IPS-18a (cell line): ENCODE measurements around the gene LRWD1.
A peak's percentile ranks its signal among the peaks of the same experiment; 100 is the strongest.

Experiments used
- H3K27ac ChIP-seq: one replicate; pipeline ENCODE4 v1.5.1; 2013; ENCODE audit warnings: low read length
- H3K27me3 ChIP-seq: one replicate; pipeline ENCODE4 v1.6.1; 2013; ENCODE audit warnings: mild to moderate bottlenecking, low read length; ENCODE audit not compliant: control insufficient read depth, insufficient read depth
- H3K36me3 ChIP-seq: one replicate; pipeline ENCODE4 v1.6.1; 2013; ENCODE audit warnings: low read depth, low read length; ENCODE audit not compliant: control insufficient read depth
- H3K4me1 ChIP-seq: one replicate; pipeline ENCODE4 v1.6.1; 2013; ENCODE audit warnings: low read depth, low read length; ENCODE audit not compliant: control insufficient read depth
- H3K4me3 ChIP-seq: one replicate; pipeline ENCODE4 v1.5.1; 2013; ENCODE audit warnings: low read length
- H3K9ac ChIP-seq: one replicate; pipeline ENCODE4 v1.6.1; 2013; ENCODE audit warnings: mild to moderate bottlenecking, low read length, moderate library complexity
- H3K9me3 ChIP-seq: one replicate; pipeline ENCODE4 v1.6.1; 2013; ENCODE audit warnings: low read depth, low read length; ENCODE audit not compliant: control insufficient read depth

LRWD1 gene

DNA sequence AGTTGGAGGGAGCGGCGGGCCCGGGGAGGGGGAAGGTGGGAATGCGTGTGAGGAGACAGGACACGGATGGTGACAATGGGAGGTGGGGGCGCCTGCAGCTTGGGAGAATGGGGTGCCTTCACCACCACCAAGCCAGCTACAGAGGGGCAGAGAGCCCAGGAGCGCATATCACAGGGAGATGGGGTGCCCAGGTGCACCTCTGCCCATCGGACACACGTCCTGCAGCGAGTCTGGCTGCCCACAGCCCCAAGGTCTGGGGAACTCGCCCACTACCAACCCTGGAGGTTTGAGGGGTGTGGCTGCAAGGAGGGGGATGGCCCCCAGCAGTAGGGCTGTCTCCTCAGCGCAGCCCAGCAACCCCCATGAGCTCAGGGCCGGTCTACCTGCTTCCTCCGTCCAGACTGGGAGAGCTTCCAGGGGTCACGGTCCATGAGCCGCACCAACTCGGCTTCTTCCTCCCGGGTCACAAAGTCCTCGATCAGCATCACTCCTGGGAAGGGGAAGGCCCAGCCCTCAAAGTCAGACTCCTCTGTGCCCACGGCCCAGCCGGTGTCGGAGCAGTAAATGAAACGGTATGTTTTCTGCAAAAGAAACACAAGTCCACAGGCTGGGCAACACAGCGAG lies 5.5 kb upstream of the LRWD1 start:
- no peak overlapping the region for H3K9ac ChIP-seq
- no peak overlapping the region for H3K27ac ChIP-seq
- H3K27me3 ChIP-seq, result no peaks in the 10 kb centered on the region
- H3K36me3 ChIP-seq, result peaks cover 17% of the 10 kb centered on the region
- H3K9me3 ChIP-seq, result no peaks in the 10 kb centered on the region
- no peaks in the 10 kb centered on the region for H3K4me1 ChIP-seq
- H3K4me3 ChIP-seq, result no peak overlapping the region

- Histone ChIP-seq H3K27me3 (no peaks in the 10 kb centered on the region), H3K4me1 (no peaks in the 10 kb centered on the region), H3K4me3 (no peak overlapping the region), H3K27ac (no peak overlapping the region), H3K9me3 (no peaks in the 10 kb centered on the region), H3K9ac (no peak overlapping the region), H3K36me3 (peaks cover 17% of the 10 kb centered on the region)
Measured at GRCh38 chr7:102460467-102460866, 4.3 kb upstream of the LRWD1 start.

GRCh38 chr7:102463841-102464576 lies 775 bp upstream of the LRWD1 start:
- peak overlapping the region; percentile 99 for H3K4me3 ChIP-seq
- no peaks in the 10 kb centered on the region for H3K4me1 ChIP-seq
- peak overlapping the region; percentile 91 for H3K9ac ChIP-seq
- peaks cover 3% of the 10 kb centered on the region for H3K36me3 ChIP-seq
- H3K9me3 ChIP-seq, result no peaks in the 10 kb centered on the region
- H3K27ac ChIP-seq, result peak overlapping the region; percentile 57
- no peaks in the 10 kb centered on the region for H3K27me3 ChIP-seq

GRCh38 chr7:102466097-102466496 lies 1.3 kb downstream of the LRWD1 start:
- Histone ChIP-seq H3K27me3 (no peaks in the 10 kb centered on the region), H3K4me3 (peak overlapping the region; percentile 99), H3K27ac (no peak overlapping the region), H3K36me3 (no peaks in the 10 kb centered on the region), H3K9ac (no peak overlapping the region), H3K4me1 (no peaks in the 10 kb centered on the region), H3K9me3 (no peaks in the 10 kb centered on the region)

DNA sequence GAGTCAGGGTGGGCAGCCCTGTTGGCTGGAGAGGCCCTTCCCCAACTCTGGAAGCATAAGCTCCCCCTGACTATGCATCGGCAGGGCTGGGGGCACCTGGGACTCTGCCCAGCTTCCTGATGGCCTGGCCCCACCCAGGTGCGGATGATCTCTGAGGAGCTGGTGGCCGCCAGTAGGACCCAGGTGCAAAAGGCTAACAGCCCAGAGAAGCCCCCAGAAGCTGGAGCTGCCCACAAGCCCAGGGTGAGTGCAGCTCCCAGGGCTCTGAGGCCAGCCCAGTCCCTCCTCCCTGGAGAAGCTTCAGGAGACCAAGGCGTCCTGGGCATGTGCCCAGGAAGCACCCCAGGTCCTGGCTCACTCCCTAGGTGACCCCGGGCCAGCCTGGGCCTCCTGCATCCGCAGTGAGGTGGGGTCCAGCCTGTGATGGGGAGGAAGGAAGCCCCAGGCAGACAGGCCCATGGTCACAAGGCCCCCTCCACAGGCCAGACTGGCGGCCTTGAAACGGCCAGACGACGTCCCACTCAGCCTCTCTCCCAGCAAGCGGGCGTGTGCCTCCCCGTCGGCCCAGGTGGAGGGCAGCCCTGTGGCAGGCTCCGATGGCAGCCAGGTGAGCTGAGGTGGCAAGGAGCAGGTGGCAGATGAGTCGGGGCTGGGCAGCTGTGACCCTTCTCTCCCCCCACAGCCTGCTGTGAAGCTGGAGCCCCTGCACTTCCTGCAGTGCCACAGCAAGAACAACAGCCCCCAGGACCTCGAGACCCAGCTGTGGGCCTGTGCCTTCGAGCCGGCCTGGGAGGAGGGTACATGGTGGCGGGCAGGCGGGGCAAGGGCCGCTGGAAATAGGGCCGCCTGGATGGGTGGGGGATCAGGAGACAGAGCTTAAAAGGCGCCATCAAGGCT lies 3.0 kb downstream of the LRWD1 start:
- H3K27ac ChIP-seq, result no peak overlapping the region
- H3K36me3 ChIP-seq, result peaks cover 10% of the 10 kb centered on the region
- H3K9me3 ChIP-seq, result no peaks in the 10 kb centered on the region
- no peaks in the 10 kb centered on the region for H3K27me3 ChIP-seq
- H3K9ac ChIP-seq, result no peak overlapping the region
- H3K4me3 ChIP-seq, result no peak overlapping the region
- H3K4me1 ChIP-seq, result no peaks in the 10 kb centered on the region

DNA sequence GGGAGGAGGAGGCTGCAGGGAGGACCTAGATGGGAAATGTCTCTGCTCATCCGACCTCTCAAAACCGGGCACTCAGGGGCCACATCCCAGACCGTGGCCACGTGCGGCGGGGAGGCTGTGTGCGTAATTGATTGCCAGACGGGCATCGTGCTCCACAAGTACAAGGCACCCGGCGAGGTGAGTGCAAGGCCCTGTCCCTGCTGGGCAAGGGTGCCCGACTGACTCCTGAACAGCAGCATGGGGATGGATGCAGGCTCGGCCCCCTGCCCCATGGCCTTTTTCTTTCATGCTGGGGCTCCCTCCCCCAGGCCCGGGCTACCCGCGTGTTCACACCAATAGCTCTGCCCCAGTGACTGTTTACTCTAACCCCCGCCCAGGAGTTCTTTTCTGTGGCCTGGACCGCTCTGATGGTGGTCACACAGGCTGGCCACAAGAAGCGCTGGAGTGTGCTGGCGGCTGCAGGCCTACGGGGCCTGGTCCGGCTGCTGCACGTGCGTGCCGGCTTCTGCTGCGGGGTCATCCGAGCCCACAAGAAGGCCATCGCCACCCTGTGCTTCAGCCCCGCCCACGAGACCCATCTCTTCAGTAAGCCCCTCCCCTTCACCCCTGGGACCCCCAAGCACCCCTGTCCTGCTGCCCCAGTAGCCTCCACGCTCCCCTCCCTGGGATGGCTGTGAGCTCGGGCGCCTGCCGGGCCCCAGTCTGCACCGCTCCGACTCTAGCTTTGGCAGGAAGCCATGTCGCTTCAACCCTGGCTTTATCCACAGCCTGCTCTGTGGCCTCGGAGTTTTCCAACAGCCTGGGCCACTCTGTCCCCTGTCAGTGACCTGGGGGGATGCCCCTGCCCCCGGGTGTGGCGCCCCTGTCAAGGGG lies 3.9 kb downstream of the LRWD1 start:
- Histone ChIP-seq H3K4me1 (no peaks in the 10 kb centered on the region), H3K27ac (no peak overlapping the region), H3K9ac (no peak overlapping the region), H3K9me3 (no peaks in the 10 kb centered on the region), H3K27me3 (no peaks in the 10 kb centered on the region), H3K36me3 (peaks cover 14% of the 10 kb centered on the region), H3K4me3 (no peak overlapping the region)

- no peaks in the 10 kb centered on the region for H3K9me3 ChIP-seq
- H3K4me3 ChIP-seq, result no peak overlapping the region
- no peaks in the 10 kb centered on the region for H3K27me3 ChIP-seq
- no peak overlapping the region for H3K9ac ChIP-seq
- H3K27ac ChIP-seq, result no peak overlapping the region
- H3K36me3 ChIP-seq, result peaks cover 14% of the 10 kb centered on the region
- no peaks in the 10 kb centered on the region for H3K4me1 ChIP-seq
Measured at GRCh38 chr7:102469351-102469971, 4.7 kb downstream of the LRWD1 start.

DNA sequence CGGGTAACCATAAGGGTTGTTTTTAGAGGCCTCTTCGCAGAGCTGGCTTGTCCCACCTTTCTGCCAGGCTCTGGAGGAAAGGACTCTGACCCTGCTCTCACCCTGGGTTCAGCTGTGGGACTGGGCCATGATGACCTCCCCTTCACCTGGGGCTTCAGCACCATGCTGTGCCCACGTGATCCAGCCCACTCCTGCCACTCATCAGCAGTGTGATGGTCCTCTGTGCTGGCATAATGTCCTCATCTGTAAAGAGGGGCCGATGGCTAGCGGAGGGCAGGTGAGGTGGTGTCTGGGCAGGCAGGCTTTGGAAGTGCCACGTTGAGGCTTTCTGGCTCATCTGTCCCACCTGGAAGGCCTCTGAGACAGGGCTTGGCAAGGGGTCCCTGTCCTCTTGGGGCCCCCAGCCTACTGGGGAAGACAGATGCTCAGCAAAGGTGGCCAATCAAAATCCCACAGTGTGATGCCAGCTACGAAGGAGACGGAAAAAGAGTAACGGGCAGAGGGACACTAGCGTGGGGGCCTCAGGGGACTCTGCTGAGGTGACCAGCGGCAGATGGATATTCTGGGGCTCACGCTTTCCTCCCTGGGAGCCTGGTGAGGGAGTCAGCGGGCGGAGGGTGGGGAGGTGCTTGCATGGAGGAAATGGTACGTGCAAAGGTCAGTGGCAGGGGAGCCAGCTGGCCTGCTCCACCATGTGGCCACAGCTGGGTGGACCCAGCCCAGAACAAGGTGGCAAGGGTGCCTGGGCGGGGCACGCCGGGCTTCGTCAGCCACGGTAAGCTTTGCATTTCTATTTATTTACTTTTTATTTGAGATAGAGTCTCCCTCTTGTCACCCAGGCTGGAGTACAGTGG lies 5.4 kb downstream of the LRWD1 start:
- no peaks in the 10 kb centered on the region for H3K4me1 ChIP-seq

DNA sequence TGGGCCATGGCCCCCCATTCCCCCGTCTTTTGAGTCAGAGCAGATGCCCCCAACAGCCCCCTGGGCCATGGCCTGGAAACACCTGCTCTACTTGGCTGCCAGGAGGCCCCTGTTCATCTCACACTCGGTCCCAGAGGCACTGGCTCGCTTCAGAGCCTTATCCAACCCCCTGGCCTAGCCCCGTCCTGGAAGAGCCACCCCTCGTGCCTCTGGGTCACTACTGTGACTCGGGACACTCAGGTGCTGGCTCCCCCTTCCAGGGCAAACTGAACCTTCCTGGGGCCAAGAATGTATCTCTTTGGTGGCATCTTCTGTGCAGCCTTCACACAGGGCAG lies 7.0 kb downstream of the LRWD1 start:
- Histone ChIP-seq H3K27me3 (no peaks in the 10 kb centered on the region), H3K27ac (no peak overlapping the region), H3K36me3 (peaks cover 14% of the 10 kb centered on the region), H3K4me3 (no peak overlapping the region), H3K9me3 (no peaks in the 10 kb centered on the region), H3K9ac (no peak overlapping the region), H3K4me1 (no peaks in the 10 kb centered on the region)

More for the DNA sequence above, 5.4 kb downstream of the LRWD1 start:
- no peaks in the 10 kb centered on the region for H3K9me3 ChIP-seq
- H3K27ac ChIP-seq, result no peak overlapping the region
- H3K9ac ChIP-seq, result no peak overlapping the region
- no peaks in the 10 kb centered on the region for H3K27me3 ChIP-seq
- H3K36me3 ChIP-seq, result peaks cover 14% of the 10 kb centered on the region
- H3K4me3 ChIP-seq, result no peak overlapping the region
